Spleen (tissue), 11 donors: Measurements from ENCODE around the gene DEPDC5. TPM values are rescaled to one million over a fixed set of nuclear protein-coding genes. Genes with fewer than 3 reads are reported as not detected.

Experiments
- DNase-seq: peaks from one replicate; pipeline ENCODE4 v3.0.0-alpha.2; 2020
- H3K27ac ChIP-seq, 8 donors: fragments of 200-600 bp; sonication (generic) in 7 of 8; 1 replicate in 4 of 8; 2 replicates in 4 of 8; pipeline versions ENCODE4 v1.5.0 to v1.8.0; 2016 to 2021; ENCODE audit warnings: inconsistent platforms in 4 of 8, mild to moderate bottlenecking in 4 of 8, moderate library complexity in 1 of 8
- H3K27me3 ChIP-seq, 7 donors: fragments of 200-600 bp; sonication (generic) in 6 of 7; replicated peaks in 1 of 7; 1 replicate in 4 of 7; 2 replicates in 3 of 7; pipeline versions ENCODE4 v1.5.0 to v1.8.0; 2016 to 2021; ENCODE audit warnings: inconsistent platforms in 3 of 7, mild to moderate bottlenecking in 1 of 7
- H3K36me3 ChIP-seq, 6 donors: fragments of 200-600 bp; sonication (generic) in 5 of 6; 1 replicate in 4 of 6; 2 replicates in 2 of 6; pipeline versions ENCODE4 v1.5.0 to v1.8.0; 2016 to 2021; ENCODE audit warnings: inconsistent platforms in 2 of 6
- H3K4me1 ChIP-seq, 6 donors: fragments of 200-600 bp; sonication (generic) in 5 of 6; 1 replicate in 3 of 6; 2 replicates in 3 of 6; pipeline versions ENCODE4 v1.5.0 to v1.8.0; 2016 to 2021; ENCODE audit warnings: inconsistent platforms in 3 of 6
- H3K4me3 ChIP-seq, 8 donors: fragments of 200-600 bp; sonication (generic) in 7 of 8; 1 replicate in 4 of 8; 2 replicates in 4 of 8; pipeline versions ENCODE4 v1.5.0 to v1.8.0; 2016 to 2021; ENCODE audit warnings: inconsistent platforms in 4 of 8, mild to moderate bottlenecking in 4 of 8, moderate library complexity in 2 of 8
- H3K9me3 ChIP-seq, 8 donors: fragments of 200-600 bp; sonication (generic) in 7 of 8; 1 replicate in 4 of 8; 2 replicates in 4 of 8; pipeline versions ENCODE4 v1.5.0 to v1.8.0; 2016 to 2021; ENCODE audit warnings: inconsistent platforms in 4 of 8
- CTCF ChIP-seq, 11 experiments: fragments of 200-600 bp in 7 of 11; fragments of 450-650 bp in 4 of 11; sonication (generic) in 4 of 11; IDR thresholded peaks in 8 of 11; conservative IDR thresholded peaks in 3 of 11; 1 replicate in 7 of 11; 2 replicates in 4 of 11; pipeline versions ENCODE4 v1.4.0 to v1.8.0; 2016 to 2021; ENCODE audit warnings: antibody characterized with exemption in 11 of 11, inconsistent platforms in 4 of 11, mild to moderate bottlenecking in 1 of 11
- POLR2A ChIP-seq, 3 donors: fragments of 450-650 bp; IDR thresholded peaks; one replicate each; pipeline ENCODE4 v1.5.1; 2017; ENCODE audit warnings: antibody characterized with exemption in 3 of 3, mild to moderate bottlenecking in 1 of 3
- POLR2AphosphoS5 ChIP-seq, 3 donors: sonication (generic); formaldehyde crosslinking; IDR thresholded peaks; one replicate each; pipeline ENCODE4 v1.5.1; 2017; ENCODE audit warnings: antibody characterized with exemption in 3 of 3
- WGBS, 5 donors: extraction: QIAGEN DNeasy Blood & Tissue Kit in 3 of 5; methylation state at CpG; one replicate each; pipeline versions ENCODE4 v1.1.5 to v1.1.7; 2013 to 2018; 5-methylcytosine and 5-hydroxymethylcytosine counted together
- intact Hi-C: fragments of 100-400 bp; cut with DNase I; formaldehyde crosslinking; loops from one replicate; pipeline ENCODE4 v1.15.0; 2023; ENCODE audit warnings: low total_unique reads
- polyA plus RNA-seq, 3 donors: library from polyadenylated mRNA; stranded (reverse); fragments of 200-250 nt; gene quantifications; one replicate each; pipeline ENCODE4 v1.2.1, GENCODE V29; 2013
- total RNA-seq, 7 donors: library from RNA; depleted of rRNA in 3 of 7; stranded (reverse); fragments of >200 nt in 3 of 7; fragmentation: NEBNext Ultra II Directional in 4 of 7; extraction: Animal tissue kit (Norgen Biotek cat#: 25700) in 4 of 7; gene quantifications; one replicate each; pipeline versions ENCODE4 v1.1.0 to v1.2.1, GENCODE V29; 2016 to 2021
- donor health status: healthy with polysubstance abuse.
- donor health status: DM: no; HTN: no; CAD: no; lungs with moderate emphysema.
- donor health status: DM: no; HTN: no; CAD: no.
- donor health status: Bipolar disorder and iron deficiency.
- donor health status: healthy.
- donor health status: DM: no; HTN: no; CAD: no.
- donor health status: DM: yes; HTN: yes; CAD: no.

The DEPDC5 gene
- total and polyA plus RNA-seq, 10 donors, result 9.6 to 64.6 (median 44.3) TPM

GRCh38 chr22:31944700-31945442 lies 191.1 kb downstream of the DEPDC5 start:
- DNase-seq, result peak; percentile 81
- Histone ChIP-seq H3K4me1 (peaks cover 0 to 63% (median 44%) of the 10 kb centered on the region in 6 donors), H3K27ac (peak overlapping the region; percentile 91 to 99 (median 96)), H3K9me3 (no peaks in the 10 kb centered on the region), H3K36me3 (peaks cover 0 to 26% (median 7%) of the 10 kb centered on the region in 6 donors), H3K4me3 (peak overlapping the region; percentile 62 to 96 (median 79)), H3K27me3 (no peaks in the 10 kb centered on the region)
- WGBS, 5 donors, result 0 to 2% (median 1%) methylated on average over 32 to 76 of the region's 76 CpGs
- TF ChIP-seq POLR2A (IDR thresholded peaks at IDR 0.05) (no peak), POLR2AphosphoS5 (IDR thresholded peaks at IDR 0.05) (no peak), CTCF (IDR thresholded peaks at IDR 0.05 in 8 of 11, conservative IDR thresholded peaks at IDR 0.05 in 3 of 11) (no peak)
- intact Hi-C loops, result no loop called here

GRCh38 chr22:31945443-31945855 lies 191.6 kb downstream of the DEPDC5 start:
- Histone ChIP-seq H3K4me1 (peaks cover 0 to 68% (median 46%) of the 10 kb centered on the region in 6 donors), H3K27ac (peak overlapping the region; percentile 91 to 99 (median 96)), H3K36me3 (peaks cover 0 to 32% (median 12%) of the 10 kb centered on the region in 6 donors), H3K9me3 (no peaks in the 10 kb centered on the region), H3K4me3 (peak overlapping the region; percentile 62 to 96 (median 79)), H3K27me3 (no peaks in the 10 kb centered on the region)
- TF ChIP-seq POLR2A (IDR thresholded peaks at IDR 0.05), result no peak
- no peak for TF ChIP-seq CTCF (IDR thresholded peaks at IDR 0.05 in 8 of 11, conservative IDR thresholded peaks at IDR 0.05 in 3 of 11)
- no peak for TF ChIP-seq POLR2AphosphoS5 (IDR thresholded peaks at IDR 0.05)
- DNase-seq, result no peak
- intact Hi-C loops, result no loop called here
- WGBS, 5 donors, result 2 to 4% (median 4%) methylated on average over 15 of the region's 15 CpGs

- DNase-seq, result peak; percentile 11
- Histone ChIP-seq H3K27ac (peak overlapping the region; percentile 91 to 99 (median 96)), H3K27me3 (no peaks in the 10 kb centered on the region), H3K36me3 (peaks cover 0 to 38% (median 17%) of the 10 kb centered on the region in 6 donors), H3K4me1 (peaks cover 0 to 75% (median 49%) of the 10 kb centered on the region in 6 donors), H3K9me3 (no peaks in the 10 kb centered on the region), H3K4me3 (peak overlapping the region in 7 of 8 donors; percentile 62 to 96 (median 79))
- TF ChIP-seq POLR2A (IDR thresholded peaks at IDR 0.05) (no peak), CTCF (IDR thresholded peaks at IDR 0.05 in 8 of 11, conservative IDR thresholded peaks at IDR 0.05 in 3 of 11) (no peak), POLR2AphosphoS5 (IDR thresholded peaks at IDR 0.05) (no peak)
- 30 to 49% (median 41%) methylated on average over 8 of the region's 8 CpGs for whole genome bisulfite sequencing, 5 donors
- intact Hi-C loops, result no loop called here
These were observed 192.3 kb downstream of the DEPDC5 start for GRCh38 chr22:31945971-31946680.

- Histone ChIP-seq H3K36me3 (peaks cover 0 to 47% (median 18%) of the 10 kb centered on the region in 6 donors), H3K27me3 (no peaks in the 10 kb centered on the region), H3K4me1 (peaks cover 3 to 86% (median 55%) of the 10 kb centered on the region in 6 donors), H3K9me3 (no peaks in the 10 kb centered on the region), H3K27ac (peak overlapping the region; percentile 0 to 99 (median 96)), H3K4me3 (peak overlapping the region in 1 of 8 donors; percentile 17)
- intact Hi-C loops, result no loop called here
- no peak for DNase-seq
- 3 to 8% (median 6%) methylated on average over 2 of the region's 2 CpGs for WGBS, 5 donors
- TF ChIP-seq CTCF (IDR thresholded peaks at IDR 0.05 in 8 of 11, conservative IDR thresholded peaks at IDR 0.05 in 3 of 11), result peak in 10 of 11 experiments; percentile 34 to 66 (median 52)
- no peak for TF ChIP-seq POLR2A (IDR thresholded peaks at IDR 0.05)
- TF ChIP-seq POLR2AphosphoS5 (IDR thresholded peaks at IDR 0.05), result no peak
These were observed 193.5 kb downstream of the DEPDC5 start for GRCh38 chr22:31947296-31947695.
